OCI-LY7 (cell line): ENCODE results near the gene C16orf87. TPM values are rescaled to one million over a fixed set of nuclear protein-coding genes. Genes with fewer than 3 reads are reported as not detected.

Experiments used
- BruUV-seq: library from RNA; stranded (reverse); fragments of 400-500 nt; replicated peaks from 2 replicates; lab custom pipeline; 2021; lab: Mats Ljungman, UMichigan
- CTCF ChIA-PET: fragments of 300-600 bp; sonication (Branson Sonifier 250); formaldehyde crosslinking; loops from one replicate; lab custom pipeline; 2022; ENCODE audit warnings: antibody characterized with exemption; ENCODE audit not compliant: unreplicated experiment; lab: Charles Lee
- POLR2A ChIA-PET: fragments of 300-600 bp; sonication (Branson Sonifier 250); formaldehyde crosslinking; loops from one replicate; lab custom pipeline; 2022; ENCODE audit warnings: antibody characterized with exemption; lab: Charles Lee
- DNase-seq: peaks from one replicate; pipeline ENCODE4 v3.0.0-alpha.2; 2015; ENCODE audit warnings: low spot score
- H2AFZ ChIP-seq: fragments of 200-600 bp; sonication (generic), shearing (Covaris generic); 2 replicates; pipeline ENCODE4 v1.6.1; 2014; ENCODE audit warnings: mild to moderate bottlenecking, antibody characterized with exemption, low read length, moderate library complexity
- H3K27ac ChIP-seq: fragments of 200-600 bp; sonication (generic); 2 replicates; pipeline ENCODE4 v1.5.1; 2014; ENCODE audit warnings: mixed run types, low read depth, mild to moderate bottlenecking, moderate library complexity, low read length, inconsistent platforms; ENCODE audit not compliant: poor library complexity, severe bottlenecking
- H3K36me3 ChIP-seq: fragments of 200-600 bp; sonication (generic); 2 replicates; pipeline ENCODE4 v1.6.1; 2014; ENCODE audit warnings: mild to moderate bottlenecking, antibody characterized with exemption, low read length, moderate library complexity, mixed read lengths; ENCODE audit not compliant: insufficient read depth
- H3K4me1 ChIP-seq: fragments of 200-600 bp; sonication (generic); 2 replicates; pipeline ENCODE4 v1.5.1; 2014; ENCODE audit warnings: mild to moderate bottlenecking, low read length; ENCODE audit not compliant: insufficient read depth, poor library complexity, severe bottlenecking
- H3K4me2 ChIP-seq: fragments of 200-600 bp; sonication (generic); 2 replicates; pipeline ENCODE4 v1.6.1; 2014; ENCODE audit warnings: mild to moderate bottlenecking, low read length
- H3K4me3 ChIP-seq: fragments of 200-600 bp; sonication (generic); 2 replicates; pipeline ENCODE4 v1.5.1; 2014; ENCODE audit warnings: mild to moderate bottlenecking, low read depth, low read length; ENCODE audit not compliant: poor library complexity, severe bottlenecking
- H3K79me2 ChIP-seq: fragments of 200-600 bp; sonication (generic); 2 replicates; pipeline ENCODE4 v1.6.1; 2016; ENCODE audit warnings: low read depth, mild to moderate bottlenecking, low read length, moderate library complexity, mixed read lengths; ENCODE audit not compliant: insufficient read depth
- H3K9me2 ChIP-seq: fragments of 200-600 bp; sonication (generic); 2 replicates; pipeline ENCODE4 v1.6.1; 2016; ENCODE audit warnings: mild to moderate bottlenecking, low read length, mixed read lengths; ENCODE audit not compliant: insufficient read depth
- H3K9me3 ChIP-seq: fragments of 200-600 bp; sonication (generic); 2 replicates; pipeline ENCODE4 v1.6.1; 2014; ENCODE audit warnings: mild to moderate bottlenecking, mixed run types, low read length, mixed read lengths
- H4K20me1 ChIP-seq: fragments of 200-600 bp; sonication (generic); 2 replicates; pipeline ENCODE4 v1.6.1; 2014; ENCODE audit warnings: mild to moderate bottlenecking, antibody characterized with exemption, low read length, moderate library complexity, mixed read lengths; ENCODE audit not compliant: insufficient read depth
- EZH2phosphoT487 ChIP-seq: fragments of 200-600 bp; sonication (generic); IDR thresholded peaks from 2 replicates; pipeline ENCODE4 v1.6.1; 2018; ENCODE audit warnings: low read depth, borderline replicate concordance, mild to moderate bottlenecking, mixed run types, antibody characterized with exemption, low read length, moderate library complexity, mixed read lengths
- intact Hi-C: fragments of 100-400 bp; cut with micrococcal nuclease; formaldehyde crosslinking; loops from one replicate; pipeline ENCODE4 v1.10.0; 2022; ENCODE audit not compliant: unreplicated experiment
- total RNA-seq, 2 experiments: library from RNA; depleted of rRNA in 1 of 2; stranded (reverse); fragments of >200 nt in 1 of 2; shearing (Covaris generic) in 1 of 2; gene quantifications; 2 replicates each; pipeline ENCODE4 v1.2.3, GENCODE V29; 2014 to 2022
- TF ChIP-seq, protein P1 (sequence below): fragments of 200-600 bp; sonication (generic); conservative IDR thresholded peaks from 2 replicates; pipeline ENCODE4 v1.5.1; 2014; ENCODE audit warnings: mild to moderate bottlenecking, antibody characterized with exemption, low read length, moderate library complexity, mixed read lengths

Gene C16orf87
- total RNA-seq, 2 experiments from 2014 or later, result 9.1 to 21.1 TPM

DNA sequence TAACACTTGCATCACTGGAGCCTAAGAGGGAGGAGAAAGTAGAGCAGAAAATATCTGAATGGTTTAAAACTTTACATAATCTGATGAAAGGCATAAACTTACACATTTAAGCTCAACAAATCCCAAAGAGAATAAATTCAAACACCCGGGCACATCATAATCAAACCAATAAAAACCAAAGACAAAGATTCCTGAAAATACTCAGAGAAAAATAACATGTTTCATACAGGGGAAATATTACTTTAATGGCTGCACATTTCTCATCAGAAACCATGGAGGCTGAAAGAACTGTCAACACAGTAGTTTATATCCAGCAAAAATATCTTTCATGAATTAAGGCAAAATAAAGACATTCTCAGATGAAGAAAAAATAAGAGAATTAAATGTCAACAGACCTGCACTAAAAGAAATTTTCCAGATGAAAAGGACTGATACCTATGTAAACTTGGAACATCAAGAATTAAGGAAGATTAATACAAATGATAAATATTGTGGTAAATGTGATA, 34.2 kb downstream of the C16orf87 start:
- no peaks in the 10 kb centered on the region for H3K79me2 ChIP-seq
- ChIA-PET CTCF (no interaction called here), POLR2A (interaction anchor here (1.3 to 2.4 kb wide), 2 partner anchors 11 to 12 kb away, joined by 4 to 10 read pairs; no protein-coding TSS in a partner anchor)
- no peak for TF ChIP-seq EZH2phosphoT487
- TF ChIP-seq, protein P1, sequence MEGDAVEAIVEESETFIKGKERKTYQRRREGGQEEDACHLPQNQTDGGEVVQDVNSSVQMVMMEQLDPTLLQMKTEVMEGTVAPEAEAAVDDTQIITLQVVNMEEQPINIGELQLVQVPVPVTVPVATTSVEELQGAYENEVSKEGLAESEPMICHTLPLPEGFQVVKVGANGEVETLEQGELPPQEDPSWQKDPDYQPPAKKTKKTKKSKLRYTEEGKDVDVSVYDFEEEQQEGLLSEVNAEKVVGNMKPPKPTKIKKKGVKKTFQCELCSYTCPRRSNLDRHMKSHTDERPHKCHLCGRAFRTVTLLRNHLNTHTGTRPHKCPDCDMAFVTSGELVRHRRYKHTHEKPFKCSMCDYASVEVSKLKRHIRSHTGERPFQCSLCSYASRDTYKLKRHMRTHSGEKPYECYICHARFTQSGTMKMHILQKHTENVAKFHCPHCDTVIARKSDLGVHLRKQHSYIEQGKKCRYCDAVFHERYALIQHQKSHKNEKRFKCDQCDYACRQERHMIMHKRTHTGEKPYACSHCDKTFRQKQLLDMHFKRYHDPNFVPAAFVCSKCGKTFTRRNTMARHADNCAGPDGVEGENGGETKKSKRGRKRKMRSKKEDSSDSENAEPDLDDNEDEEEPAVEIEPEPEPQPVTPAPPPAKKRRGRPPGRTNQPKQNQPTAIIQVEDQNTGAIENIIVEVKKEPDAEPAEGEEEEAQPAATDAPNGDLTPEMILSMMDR, result no peak
- peaks cover 26% of the 10 kb centered on the region for H3K9me3 ChIP-seq
- H3K4me3 ChIP-seq, result no peak overlapping the region
- H3K36me3 ChIP-seq, result peaks cover 33% of the 10 kb centered on the region
- no peak overlapping the region for H3K27ac ChIP-seq
- intact Hi-C loops, result no loop called here
- no peak overlapping the region for H3K4me2 ChIP-seq
- no peak for DNase-seq
- H3K9me2 ChIP-seq, result no peaks in the 10 kb centered on the region
- BruUV-seq, result no TSS peak
- H2AFZ ChIP-seq, result no peak overlapping the region
- H4K20me1 ChIP-seq, result no peaks in the 10 kb centered on the region
- H3K4me1 ChIP-seq, result peaks cover under 1% of the 10 kb centered on the region

DNA sequence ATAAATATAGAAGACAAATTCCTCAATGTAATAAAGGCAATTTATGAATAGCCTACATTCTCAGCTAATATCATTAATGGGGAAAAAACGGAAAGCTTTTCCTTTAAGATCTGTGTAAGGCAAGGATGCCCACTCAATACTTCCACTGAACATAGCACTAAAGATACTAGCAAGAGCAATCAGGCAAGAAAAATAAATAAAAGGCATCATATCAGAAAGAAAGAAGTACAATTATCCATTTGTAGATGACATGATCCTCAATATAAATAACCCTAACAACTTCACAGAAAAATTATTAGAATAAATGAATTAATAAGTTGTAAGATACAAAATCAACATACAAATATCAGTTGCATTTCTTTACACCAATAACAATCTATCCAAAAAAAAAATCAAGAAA, 37.1 kb downstream of the C16orf87 start:
- DNase-seq, result no peak
- H3K4me2 ChIP-seq, result no peak overlapping the region
- H4K20me1 ChIP-seq, result no peaks in the 10 kb centered on the region
- H3K9me2 ChIP-seq, result no peaks in the 10 kb centered on the region
- H3K4me3 ChIP-seq, result no peak overlapping the region
- intact Hi-C loops, result no loop called here
- H3K36me3 ChIP-seq, result peaks cover 33% of the 10 kb centered on the region
- CTCF ChIA-PET, result no interaction called here
- no peak overlapping the region for H2AFZ ChIP-seq
- peaks cover 26% of the 10 kb centered on the region for H3K4me1 ChIP-seq
- TF ChIP-seq EZH2phosphoT487, result no peak
- TF ChIP-seq, protein P1, result no peak
- H3K79me2 ChIP-seq, result no peaks in the 10 kb centered on the region
- peaks cover 26% of the 10 kb centered on the region for H3K9me3 ChIP-seq
- H3K27ac ChIP-seq, result no peak overlapping the region
- BruUV-seq, result no TSS peak
- POLR2A ChIA-PET, result interaction anchor here (0.7 kb wide), 1 partner anchor 20 kb away, joined by 3 read pairs; no protein-coding TSS in a partner anchor

DNA sequence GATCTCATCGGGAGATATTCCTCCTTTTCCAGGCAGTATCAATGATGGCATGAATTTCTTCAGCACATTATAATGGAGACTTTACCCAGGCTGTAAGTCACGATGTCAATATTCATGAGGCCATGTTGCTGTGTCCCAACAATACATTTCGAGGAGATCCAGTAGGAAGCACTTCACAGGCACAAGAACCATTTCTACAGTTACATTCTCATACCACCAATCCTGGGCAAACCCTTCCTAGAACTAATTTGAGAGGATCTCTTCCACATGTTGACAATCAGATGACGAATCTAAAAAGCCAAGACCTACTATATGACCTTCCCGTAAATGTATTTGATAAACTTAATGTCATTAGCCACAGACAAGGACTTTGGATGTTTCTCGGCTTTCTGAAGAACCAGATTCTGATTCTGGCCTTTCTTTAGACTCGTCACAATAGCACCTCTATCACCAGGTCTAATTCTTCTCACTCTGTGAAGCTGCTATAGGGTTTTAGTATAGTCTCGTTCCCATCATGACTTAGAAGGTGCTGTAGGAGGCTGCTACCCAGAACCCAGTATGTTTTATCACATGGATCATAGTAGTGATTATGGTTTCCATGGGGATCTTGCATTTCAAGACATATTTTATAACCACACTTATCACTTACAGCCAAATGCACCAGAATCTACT, 40.2 kb downstream of the C16orf87 start:
- ChIA-PET CTCF (no interaction called here), POLR2A (interaction anchor here (1.0 to 3.5 kb wide), 9 partner anchors 11 to 106 kb away, joined by 3 to 20 read pairs (median 5); partner anchors contain the start of gene GPT2)
- peaks cover 43% of the 10 kb centered on the region for H3K4me1 ChIP-seq
- H3K9me2 ChIP-seq, result no peaks in the 10 kb centered on the region
- peaks cover 19% of the 10 kb centered on the region for H3K36me3 ChIP-seq
- H3K9me3 ChIP-seq, result peaks cover 30% of the 10 kb centered on the region
- intact Hi-C loops, result loop anchor here (2.0 kb wide), 2 partner anchors 40 to 102 kb away; partner anchors contain the start of genes C16orf87, ORC6 and VPS35
- DNase-seq, result no peak
- TF ChIP-seq, protein P1, result no peak
- no peak for TF ChIP-seq EZH2phosphoT487
- H3K4me3 ChIP-seq, result peak overlapping the region; percentile 72
- H3K27ac ChIP-seq, result peak overlapping the region; percentile 16
- H2AFZ ChIP-seq, result peak overlapping the region; percentile 88; the same call in 1 of the 2 replicates
- no peaks in the 10 kb centered on the region for H3K79me2 ChIP-seq
- no peaks in the 10 kb centered on the region for H4K20me1 ChIP-seq
- no TSS peak for BruUV-seq
- peak overlapping the region; percentile 99 for H3K4me2 ChIP-seq
